BE2C (cell line): ENCODE measurements around the gene HAP1.

Experiments
- DNase-seq: peaks from one replicate; pipeline ENCODE4 v3.0.0-alpha.2; 2020
- H3K27me3 ChIP-seq: fragments of 250-450 bp; sonication (Bioruptor Pico); 2 replicates; pipeline ENCODE4 v1.5.1; 2020; ENCODE audit warnings: mild to moderate bottlenecking
- H3K36me3 ChIP-seq: fragments of 250-450 bp; sonication (Bioruptor Pico); 2 replicates; pipeline ENCODE4 v1.5.1; 2020; ENCODE audit warnings: mild to moderate bottlenecking
- H3K4me1 ChIP-seq: fragments of 250-450 bp; sonication (Bioruptor Pico); 2 replicates; pipeline ENCODE4 v1.5.1; 2020
- H3K4me3 ChIP-seq: 2 replicates; pipeline ENCODE4 v1.5.1; 2011; ENCODE audit warnings: low read depth, low read length
- H3K9me3 ChIP-seq: fragments of 250-450 bp; sonication (Bioruptor Pico); 2 replicates; pipeline ENCODE4 v1.5.1; 2020
- TF ChIP-seq, protein P1 (sequence below): IDR thresholded peaks from 2 replicates; pipeline ENCODE4 v1.5.1; 2012; ENCODE audit warnings: mild to moderate bottlenecking, low read depth, low read length

The HAP1 gene

GRCh38 chr17:41684035-41684434, 50.4 kb downstream of the HAP1 start:
- 0 out of 2 replicates have a peak overlapping the region, but pooled peaks have one; percentile 4 for H3K4me3 ChIP-seq
- H3K9me3 ChIP-seq = no peaks in the 10 kb centered on the region
- H3K27me3 ChIP-seq = no peaks in the 10 kb centered on the region
- peak; percentile 65 for DNase-seq
- TF ChIP-seq, protein P1, sequence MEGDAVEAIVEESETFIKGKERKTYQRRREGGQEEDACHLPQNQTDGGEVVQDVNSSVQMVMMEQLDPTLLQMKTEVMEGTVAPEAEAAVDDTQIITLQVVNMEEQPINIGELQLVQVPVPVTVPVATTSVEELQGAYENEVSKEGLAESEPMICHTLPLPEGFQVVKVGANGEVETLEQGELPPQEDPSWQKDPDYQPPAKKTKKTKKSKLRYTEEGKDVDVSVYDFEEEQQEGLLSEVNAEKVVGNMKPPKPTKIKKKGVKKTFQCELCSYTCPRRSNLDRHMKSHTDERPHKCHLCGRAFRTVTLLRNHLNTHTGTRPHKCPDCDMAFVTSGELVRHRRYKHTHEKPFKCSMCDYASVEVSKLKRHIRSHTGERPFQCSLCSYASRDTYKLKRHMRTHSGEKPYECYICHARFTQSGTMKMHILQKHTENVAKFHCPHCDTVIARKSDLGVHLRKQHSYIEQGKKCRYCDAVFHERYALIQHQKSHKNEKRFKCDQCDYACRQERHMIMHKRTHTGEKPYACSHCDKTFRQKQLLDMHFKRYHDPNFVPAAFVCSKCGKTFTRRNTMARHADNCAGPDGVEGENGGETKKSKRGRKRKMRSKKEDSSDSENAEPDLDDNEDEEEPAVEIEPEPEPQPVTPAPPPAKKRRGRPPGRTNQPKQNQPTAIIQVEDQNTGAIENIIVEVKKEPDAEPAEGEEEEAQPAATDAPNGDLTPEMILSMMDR = no peak
- H3K36me3 ChIP-seq = peaks cover 3% of the 10 kb centered on the region; the same call in 1 of the 2 replicates
- H3K4me1 ChIP-seq = peaks cover 14% of the 10 kb centered on the region

DNA sequence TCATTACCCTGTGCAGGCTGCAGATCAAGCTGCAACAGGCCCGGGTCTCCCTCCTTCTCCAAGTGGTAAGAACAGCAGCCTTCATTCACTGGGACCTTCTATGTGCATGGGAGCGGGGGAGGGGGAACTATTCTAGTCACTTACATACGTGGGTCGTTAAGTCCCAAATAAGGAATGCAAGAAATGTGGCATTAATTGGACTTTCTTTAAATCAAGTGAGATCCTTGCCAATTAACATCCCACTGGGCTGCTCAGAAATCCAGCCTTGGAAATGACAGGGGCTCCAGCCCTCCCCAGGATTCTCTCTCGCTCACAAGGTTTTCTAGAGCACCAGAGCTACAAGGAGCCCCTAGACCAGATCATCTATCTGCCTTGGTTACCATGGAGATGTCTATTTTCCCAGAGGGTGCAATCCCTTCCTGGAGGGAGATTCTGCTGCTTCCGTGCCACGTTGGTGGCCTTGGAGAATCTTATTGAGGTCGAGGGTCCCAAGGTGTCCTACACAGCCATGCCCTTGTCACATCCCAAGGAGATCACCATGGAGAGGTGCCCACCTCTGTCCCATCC, 50.9 kb downstream of the HAP1 start:
- H3K36me3 ChIP-seq = no peaks in the 10 kb centered on the region
- H3K9me3 ChIP-seq = no peaks in the 10 kb centered on the region
- H3K27me3 ChIP-seq = no peaks in the 10 kb centered on the region
- 0 out of 2 replicates have a peak overlapping the region, but pooled peaks have one; percentile 4 for H3K4me3 ChIP-seq
- TF ChIP-seq, protein P1 = no peak
- no peak for DNase-seq
- peaks cover 15% of the 10 kb centered on the region for H3K4me1 ChIP-seq

- Histone ChIP-seq H3K27me3 (no peaks in the 10 kb centered on the region), H3K4me1 (peaks cover 15% of the 10 kb centered on the region), H3K36me3 (no peaks in the 10 kb centered on the region), H3K4me3 (no peak overlapping the region), H3K9me3 (no peaks in the 10 kb centered on the region)
- no peak for DNase-seq
- TF ChIP-seq, protein P1 = no peak
Measured at GRCh38 chr17:41682631-41683030, 51.8 kb downstream of the HAP1 start.

DNA sequence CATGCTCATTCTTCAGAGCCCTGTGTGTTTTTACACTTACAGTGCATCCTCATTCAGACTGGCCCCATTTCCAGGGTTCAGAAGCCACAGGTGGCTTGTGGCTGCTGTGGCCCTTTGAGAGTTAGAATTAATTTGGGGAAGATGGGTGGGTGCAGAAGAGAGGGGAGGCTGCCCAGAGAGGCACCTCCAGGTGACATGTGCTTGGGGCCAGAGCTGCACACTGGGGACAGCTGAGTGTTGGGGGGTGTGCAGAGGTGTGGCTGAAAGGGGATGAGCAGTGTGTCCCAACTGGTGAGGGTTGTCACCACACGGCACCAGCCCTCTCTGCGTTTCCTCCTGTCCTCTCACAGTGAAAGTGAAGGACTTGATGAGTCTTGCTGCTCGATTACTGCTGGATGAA, 52.7 kb downstream of the HAP1 start:
- Histone ChIP-seq H3K4me1 (peaks cover 15% of the 10 kb centered on the region), H3K9me3 (no peaks in the 10 kb centered on the region), H3K36me3 (no peaks in the 10 kb centered on the region), H3K27me3 (no peaks in the 10 kb centered on the region), H3K4me3 (no peak overlapping the region)
- TF ChIP-seq, protein P1 = no peak
- no peak for DNase-seq

GRCh38 chr17:41680426-41681040, 53.9 kb downstream of the HAP1 start:
- H3K36me3 ChIP-seq = no peaks in the 10 kb centered on the region
- DNase-seq = no peak
- no peaks in the 10 kb centered on the region for H3K27me3 ChIP-seq
- no peak overlapping the region for H3K4me3 ChIP-seq
- no peaks in the 10 kb centered on the region for H3K9me3 ChIP-seq
- TF ChIP-seq, protein P1 = no peak
- peaks cover 15% of the 10 kb centered on the region for H3K4me1 ChIP-seq

GRCh38 chr17:41679740-41680425, 54.6 kb downstream of the HAP1 start:
- TF ChIP-seq, protein P1 = no peak
- DNase-seq = no peak
- Histone ChIP-seq H3K9me3 (no peaks in the 10 kb centered on the region), H3K27me3 (no peaks in the 10 kb centered on the region), H3K4me1 (peaks cover 15% of the 10 kb centered on the region), H3K4me3 (no peak overlapping the region), H3K36me3 (no peaks in the 10 kb centered on the region)
